Ovary (tissue), 3 donors: ENCODE results near the gene RGS5.

Experiments used
- EP300 ChIP-seq: sonication (generic); formaldehyde crosslinking; IDR thresholded peaks from one replicate; pipeline ENCODE4 v1.6.1; 2017; ENCODE audit warnings: antibody characterized with exemption
- POLR2A ChIP-seq: fragments of 450-650 bp; IDR thresholded peaks from one replicate; pipeline ENCODE4 v1.6.1; 2017; ENCODE audit warnings: antibody characterized with exemption, mild to moderate bottlenecking, moderate library complexity
- TF ChIP-seq, protein P1 (sequence below), 3 donors: fragments of 450-650 bp in 2 of 3; fragments of 200-600 bp in 1 of 3; IDR thresholded peaks; one replicate each; pipeline versions ENCODE4 v1.5.1 to v1.8.0; 2016 to 2022; ENCODE audit warnings: antibody characterized with exemption in 3 of 3, mild to moderate bottlenecking in 1 of 3
- donor health status: DM: no; HTN: no; CAD: no.

DNA sequence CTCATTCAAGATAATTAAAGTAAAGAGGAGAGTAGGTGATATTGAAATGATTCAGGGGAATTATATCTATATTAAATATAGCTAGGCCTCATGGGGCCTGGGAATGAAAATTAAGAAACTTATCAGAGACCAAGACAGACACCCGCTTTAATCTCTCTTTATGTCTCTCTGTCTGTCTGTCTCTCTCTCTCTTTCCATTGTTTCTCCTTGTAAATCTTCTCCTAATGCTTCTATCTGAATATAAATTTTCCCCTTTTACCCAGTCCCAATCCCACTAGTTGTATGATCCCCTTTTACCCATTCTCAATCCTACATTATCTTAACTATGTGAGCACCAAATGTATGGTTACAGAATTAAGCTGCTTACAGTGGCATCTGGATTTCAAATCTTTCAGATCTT is 61.2 kb downstream of the RGS5 start:
- TF ChIP-seq, protein P1, sequence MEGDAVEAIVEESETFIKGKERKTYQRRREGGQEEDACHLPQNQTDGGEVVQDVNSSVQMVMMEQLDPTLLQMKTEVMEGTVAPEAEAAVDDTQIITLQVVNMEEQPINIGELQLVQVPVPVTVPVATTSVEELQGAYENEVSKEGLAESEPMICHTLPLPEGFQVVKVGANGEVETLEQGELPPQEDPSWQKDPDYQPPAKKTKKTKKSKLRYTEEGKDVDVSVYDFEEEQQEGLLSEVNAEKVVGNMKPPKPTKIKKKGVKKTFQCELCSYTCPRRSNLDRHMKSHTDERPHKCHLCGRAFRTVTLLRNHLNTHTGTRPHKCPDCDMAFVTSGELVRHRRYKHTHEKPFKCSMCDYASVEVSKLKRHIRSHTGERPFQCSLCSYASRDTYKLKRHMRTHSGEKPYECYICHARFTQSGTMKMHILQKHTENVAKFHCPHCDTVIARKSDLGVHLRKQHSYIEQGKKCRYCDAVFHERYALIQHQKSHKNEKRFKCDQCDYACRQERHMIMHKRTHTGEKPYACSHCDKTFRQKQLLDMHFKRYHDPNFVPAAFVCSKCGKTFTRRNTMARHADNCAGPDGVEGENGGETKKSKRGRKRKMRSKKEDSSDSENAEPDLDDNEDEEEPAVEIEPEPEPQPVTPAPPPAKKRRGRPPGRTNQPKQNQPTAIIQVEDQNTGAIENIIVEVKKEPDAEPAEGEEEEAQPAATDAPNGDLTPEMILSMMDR (IDR thresholded peaks at IDR 0.05): no peak
- no peak for TF ChIP-seq POLR2A
- no peak for TF ChIP-seq EP300
